Measurements from ENCODE around the gene TRPM2. TPM values are rescaled to one million over a fixed set of nuclear protein-coding genes. Genes with fewer than 3 reads are reported as not detected.

TRPM2 gene
- total and polyA plus RNA-seq, 2 of the 13 experiments (the other 11 are each of a cell fraction or from before 2014, with no cell fraction given): 0.07 to 0.20 TPM

GRCh38 chr21:44338971-44339910 lies 14.2 kb upstream of the TRPM2 start, which contains the start of gene CFAP410 (continued):
- TF ChIP-seq ZBTB33 (CRISPR knock-in tag; IDR thresholded peaks at IDR 0.05) (no peak), RARG (CRISPR knock-in tag; IDR thresholded peaks at IDR 0.05; ENCODE audit: low read depth) (no peak), ZNF879 (CRISPR knock-in tag; IDR thresholded peaks at IDR 0.05) (no peak), SUZ12 (IDR thresholded peaks at IDR 0.05; ENCODE audit: low read depth, low read length) (no peak), TERF1 (CRISPR knock-in tag; IDR thresholded peaks at IDR 0.05) (no peak), ZNF124 (CRISPR knock-in tag; IDR thresholded peaks at IDR 0.05) (peak; percentile 34; the same call in 1 of the 2 replicates), CHD4 (IDR thresholded peaks at IDR 0.05; ENCODE audit: borderline replicate concordance, low read length) (no peak), ZNF34 (CRISPR knock-in tag; IDR thresholded peaks at IDR 0.05; ENCODE audit: borderline replicate concordance) (0 out of 2 replicates have a peak, but pooled peaks have one; percentile 66), SALL1 (CRISPR knock-in tag; IDR thresholded peaks at IDR 0.05) (peak; percentile 86), MLLT10 (CRISPR knock-in tag; IDR thresholded peaks at IDR 0.05) (no peak), ZFP1 (CRISPR knock-in tag; IDR thresholded peaks at IDR 0.05) (no peak), SNAI1 (CRISPR knock-in tag; IDR thresholded peaks at IDR 0.05; ENCODE audit: borderline replicate concordance) (no peak), POLR2AphosphoS2 (IDR thresholded peaks at IDR 0.05; ENCODE audit: low read depth, low read length) (0 out of 2 replicates have a peak, but pooled peaks have one; percentile 29), DNMT1 (CRISPR knock-in tag; IDR thresholded peaks at IDR 0.05) (no peak), JUND (CRISPR knock-in tag; IDR thresholded peaks at IDR 0.05) (no peak), GPBP1L1 (CRISPR knock-in tag; IDR thresholded peaks at IDR 0.05) (no peak)
- TF ChIP-seq, protein P1, sequence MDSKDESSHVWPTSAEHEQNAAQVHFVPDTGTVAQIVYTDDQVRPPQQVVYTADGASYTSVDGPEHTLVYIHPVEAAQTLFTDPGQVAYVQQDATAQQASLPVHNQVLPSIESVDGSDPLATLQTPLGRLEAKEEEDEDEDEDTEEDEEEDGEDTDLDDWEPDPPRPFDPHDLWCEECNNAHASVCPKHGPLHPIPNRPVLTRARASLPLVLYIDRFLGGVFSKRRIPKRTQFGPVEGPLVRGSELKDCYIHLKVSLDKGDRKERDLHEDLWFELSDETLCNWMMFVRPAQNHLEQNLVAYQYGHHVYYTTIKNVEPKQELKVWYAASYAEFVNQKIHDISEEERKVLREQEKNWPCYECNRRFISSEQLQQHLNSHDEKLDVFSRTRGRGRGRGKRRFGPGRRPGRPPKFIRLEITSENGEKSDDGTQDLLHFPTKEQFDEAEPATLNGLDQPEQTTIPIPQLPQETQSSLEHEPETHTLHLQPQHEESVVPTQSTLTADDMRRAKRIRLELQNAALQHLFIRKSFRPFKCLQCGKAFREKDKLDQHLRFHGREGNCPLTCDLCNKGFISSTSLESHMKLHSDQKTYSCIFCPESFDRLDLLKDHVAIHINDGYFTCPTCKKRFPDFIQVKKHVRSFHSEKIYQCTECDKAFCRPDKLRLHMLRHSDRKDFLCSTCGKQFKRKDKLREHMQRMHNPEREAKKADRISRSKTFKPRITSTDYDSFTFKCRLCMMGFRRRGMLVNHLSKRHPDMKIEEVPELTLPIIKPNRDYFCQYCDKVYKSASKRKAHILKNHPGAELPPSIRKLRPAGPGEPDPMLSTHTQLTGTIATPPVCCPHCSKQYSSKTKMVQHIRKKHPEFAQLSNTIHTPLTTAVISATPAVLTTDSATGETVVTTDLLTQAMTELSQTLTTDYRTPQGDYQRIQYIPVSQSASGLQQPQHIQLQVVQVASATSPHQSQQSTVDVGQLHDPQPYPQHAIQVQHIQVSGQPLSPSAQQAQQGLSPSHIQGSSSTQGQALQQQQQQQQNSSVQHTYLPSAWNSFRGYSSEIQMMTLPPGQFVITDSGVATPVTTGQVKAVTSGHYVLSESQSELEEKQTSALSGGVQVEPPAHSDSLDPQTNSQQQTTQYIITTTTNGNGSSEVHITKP (CRISPR knock-in tag; IDR thresholded peaks at IDR 0.05; ENCODE audit: low read depth): 0 out of 2 replicates have a peak, but pooled peaks have one; percentile 28
- TF ChIP-seq, protein P2, sequence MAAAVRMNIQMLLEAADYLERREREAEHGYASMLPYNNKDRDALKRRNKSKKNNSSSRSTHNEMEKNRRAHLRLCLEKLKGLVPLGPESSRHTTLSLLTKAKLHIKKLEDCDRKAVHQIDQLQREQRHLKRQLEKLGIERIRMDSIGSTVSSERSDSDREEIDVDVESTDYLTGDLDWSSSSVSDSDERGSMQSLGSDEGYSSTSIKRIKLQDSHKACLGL (CRISPR knock-in tag; IDR thresholded peaks at IDR 0.05): peak; percentile 96

All from HepG2 (cell line).